GM23338 (cell line): Measurements from ENCODE around the gene MRPL2. TPM values are rescaled to one million over a fixed set of nuclear protein-coding genes. Genes with fewer than 3 reads are reported as not detected.

Source experiments
- ATAC-seq: fragments of 200-7000 bp; cut with Tn5 transposase; 3 replicates; pipeline ENCODE4 v1.9.1; 2020
- DNase-seq: peaks from one replicate; pipeline ENCODE4 v3.0.0-alpha.2; 2015; ENCODE audit warnings: low spot score
- H2AFZ ChIP-seq: fragments of 200-600 bp; sonication (generic); 2 replicates; pipeline ENCODE4 v1.8.0; 2016; ENCODE audit warnings: antibody characterized with exemption, mild to moderate bottlenecking, moderate library complexity
- H3F3A ChIP-seq: fragments of 200-600 bp; sonication (generic); replicated peaks from 2 replicates; pipeline ENCODE4 v1.8.0; 2017; ENCODE audit warnings: antibody characterized with exemption, mixed run types, low read depth
- H3K27ac ChIP-seq: fragments of 200-600 bp; sonication (generic); 2 replicates; pipeline ENCODE4 v1.6.1; 2016; ENCODE audit warnings: low read depth
- H3K27me3 ChIP-seq: fragments of 200-600 bp; sonication (generic); 2 replicates; pipeline ENCODE4 v1.8.0; 2016; ENCODE audit warnings: mild to moderate bottlenecking, mixed run types, moderate library complexity; ENCODE audit not compliant: insufficient read depth
- H3K36me3 ChIP-seq: fragments of 200-600 bp; sonication (generic); 2 replicates; pipeline ENCODE4 v1.8.0; 2016; ENCODE audit warnings: mild to moderate bottlenecking; ENCODE audit not compliant: insufficient read depth
- H3K4me1 ChIP-seq: fragments of 200-600 bp; sonication (generic); 2 replicates; pipeline ENCODE4 v1.8.0; 2016; ENCODE audit warnings: mild to moderate bottlenecking, moderate library complexity; ENCODE audit not compliant: insufficient read depth
- H3K4me2 ChIP-seq: fragments of 200-600 bp; sonication (generic); 2 replicates; pipeline ENCODE4 v1.7.1; 2017; ENCODE audit warnings: mixed run types
- H3K4me3 ChIP-seq: fragments of 200-600 bp; sonication (generic); 2 replicates; pipeline ENCODE4 v1.6.1; 2016; ENCODE audit warnings: mixed run types
- H3K79me2 ChIP-seq: fragments of 200-600 bp; sonication (generic); replicated peaks from 2 replicates; pipeline ENCODE4 v1.8.0; 2017; ENCODE audit warnings: mild to moderate bottlenecking; ENCODE audit not compliant: insufficient read depth
- H3K9me2 ChIP-seq: fragments of 200-600 bp; sonication (generic); 2 replicates; pipeline ENCODE4 v1.8.0; 2017; ENCODE audit not compliant: insufficient read depth
- H4K20me1 ChIP-seq: fragments of 200-600 bp; sonication (generic); replicated peaks from 2 replicates; pipeline ENCODE4 v1.8.0; 2017; ENCODE audit warnings: mild to moderate bottlenecking; ENCODE audit not compliant: insufficient read depth
- H3K27ac Mint-ChIP-seq: 2 replicates; pipeline ENCODE4 v1.8.0; 2020; ENCODE audit warnings: inconsistent platforms, mild to moderate bottlenecking, moderate library complexity, mixed read lengths
- H3K27me3 Mint-ChIP-seq: 3 replicates; pipeline ENCODE4 v1.8.0; 2022; ENCODE audit warnings: low read depth, mild to moderate bottlenecking, moderate library complexity, mixed read lengths, inconsistent platforms; ENCODE audit not compliant: insufficient read depth, poor library complexity
- H3K36me3 Mint-ChIP-seq: 3 replicates; pipeline ENCODE4 v1.8.0; 2021; ENCODE audit warnings: low read depth, mild to moderate bottlenecking, inconsistent platforms, moderate library complexity, mixed read lengths
- H3K4me1 Mint-ChIP-seq: 3 replicates; pipeline ENCODE4 v1.8.0; 2020; ENCODE audit warnings: mild to moderate bottlenecking, inconsistent platforms, mixed read lengths
- H3K4me3 Mint-ChIP-seq: 3 replicates; pipeline ENCODE4 v1.8.0; 2021; ENCODE audit warnings: moderate library complexity, mild to moderate bottlenecking, inconsistent platforms, mixed read lengths
- H3K9me3 Mint-ChIP-seq: 3 replicates; pipeline ENCODE4 v1.8.0; 2020; ENCODE audit warnings: moderate library complexity, mild to moderate bottlenecking, inconsistent platforms, mixed read lengths
- CTCF ChIP-seq, 2 experiments: fragments of 200-600 bp in 1 of 2; sonication (generic) in 1 of 2; conservative IDR thresholded peaks; 2 replicates each; pipeline versions ENCODE4 v1.5.1 to v1.6.1; 2016 to 2017; ENCODE audit warnings: antibody characterized with exemption in 2 of 2, low read depth in 2 of 2, mild to moderate bottlenecking in 2 of 2, moderate library complexity in 1 of 2
- ETS1 ChIP-seq: IDR thresholded peaks from 2 replicates; pipeline ENCODE4 v1.6.1; 2016; ENCODE audit warnings: antibody characterized with exemption
- EZH2 ChIP-seq: fragments of 200-600 bp; sonication (generic); IDR thresholded peaks from one replicate; pipeline ENCODE4 v1.8.0; 2017; ENCODE audit warnings: antibody characterized with exemption, mild to moderate bottlenecking, low read depth; ENCODE audit not compliant: unreplicated experiment
- EZH2phosphoT487 ChIP-seq: fragments of 200-600 bp; sonication (generic); IDR thresholded peaks from one replicate; pipeline ENCODE4 v1.8.1; 2018; ENCODE audit warnings: antibody characterized with exemption; ENCODE audit not compliant: unreplicated experiment
- JUNB ChIP-seq: IDR thresholded peaks from one replicate; pipeline ENCODE4 v1.6.1; 2016; ENCODE audit warnings: antibody characterized with exemption; ENCODE audit not compliant: unreplicated experiment
- POLR2AphosphoS5 ChIP-seq: IDR thresholded peaks from 2 replicates; pipeline ENCODE4 v1.6.1; 2016; ENCODE audit warnings: antibody characterized with exemption, low read depth
- STAT1 ChIP-seq: IDR thresholded peaks from one replicate; pipeline ENCODE4 v1.6.1; 2016; ENCODE audit warnings: antibody characterized with exemption; ENCODE audit not compliant: unreplicated experiment
- ZNF114 ChIP-seq: fragments of 250-450 bp; sonication (Bioruptor Pico); IDR thresholded peaks from 2 replicates; pipeline ENCODE4 v1.5.0; 2020; ENCODE audit warnings: mild to moderate bottlenecking, moderate library complexity
- ZNF462 ChIP-seq: fragments of 250-450 bp; sonication (Bioruptor Pico); IDR thresholded peaks from 2 replicates; pipeline ENCODE4 v1.5.0; 2020; ENCODE audit warnings: mild to moderate bottlenecking, moderate library complexity
- polyA plus RNA-seq: library from polyadenylated mRNA; unstranded; fragments of >200 nt; fragmentation: Nextera tagmentation; extraction: Ambion mirVana; gene quantifications from 2 replicates; pipeline ENCODE4 v1.2.1, GENCODE V29; 2016
- total RNA-seq: library from RNA; depleted of rRNA; stranded (reverse); fragments of >200 nt; shearing (Covaris generic); gene quantifications from 2 replicates; pipeline ENCODE4 v1.2.3, GENCODE V29; 2014

The MRPL2 gene
- total and polyA plus RNA-seq, 2 experiments from 2014 or later: 32.3 to 128 TPM

GRCh38 chr6:43007126-43007525, 52.1 kb downstream of the MRPL2 start (continued):
- TF ChIP-seq CTCF (conservative IDR thresholded peaks at IDR 0.05; ENCODE audit: low read depth in 2 of 2) (no peak), JUNB (no peak), ZNF114 (no peak), EZH2phosphoT487 (no peak), EZH2 (no peak)

GRCh38 chr6:43006251-43006650, 53.0 kb downstream of the MRPL2 start:
- peaks cover 13% of the 10 kb centered on the region for H4K20me1 ChIP-seq
- H3K4me2 ChIP-seq: no peak overlapping the region
- H3K9me2 ChIP-seq: no peaks in the 10 kb centered on the region
- H3K36me3 ChIP-seq: peaks cover 8% of the 10 kb centered on the region; the same call in 1 of the 2 replicates
- H3K36me3 Mint-ChIP-seq: peaks cover 49% of the 10 kb centered on the region
- H3K27ac Mint-ChIP-seq: no peak overlapping the region
- ATAC-seq (no peak), DNase-seq (no peak)
- no peaks in the 10 kb centered on the region for H3K9me3 Mint-ChIP-seq
- H3K4me3 ChIP-seq: no peak overlapping the region
- no peak overlapping the region for H2AFZ ChIP-seq
- no peaks in the 10 kb centered on the region for H3K79me2 ChIP-seq
- no peaks in the 10 kb centered on the region for H3K27me3 ChIP-seq
- TF ChIP-seq ETS1 (no peak), STAT1 (no peak), ZNF114 (no peak), EZH2 (no peak), ZNF462 (CRISPR knock-in tag) (no peak), EZH2phosphoT487 (no peak), JUNB (no peak), POLR2AphosphoS5 (no peak)
- no peak overlapping the region for H3K4me3 Mint-ChIP-seq
- H3F3A ChIP-seq: 0 out of 2 replicates have a peak, but pooled peaks cover 9% of the 10 kb centered on the region
- peaks cover 4% of the 10 kb centered on the region; the same call in 2 of the 3 replicates for H3K4me1 Mint-ChIP-seq
- H3K27ac ChIP-seq: no peak overlapping the region
- H3K4me1 ChIP-seq: 0 out of 2 replicates have a peak, but pooled peaks cover 5% of the 10 kb centered on the region
- peaks cover 5% of the 10 kb centered on the region for H3K27me3 Mint-ChIP-seq
